A204.1 (cell line): ENCODE measurements around the gene TMEM238.

ENCODE experiments used
- FAIRE-seq: peaks from 2 replicates; lab custom pipeline; 2012; peaks lifted over from hg19 to GRCh38; lab: Jason Lieb, UNC

Gene TMEM238

GRCh38 chr19:55377356-55378131 is 6.5 kb downstream of the TMEM238 start:
- FAIRE-seq: no peak

- FAIRE-seq: no peak
Observed at GRCh38 chr19:55376241-55376933, 7.7 kb downstream of the TMEM238 start, which contains the start of gene TMEM190. TSS of gene TMEM190 (plus strand) at chr19:55376826. CDS start at chr19:55376854, 28 bp downstream.

GRCh38 chr19:55373993-55374757 is 9.9 kb downstream of the TMEM238 start:
- FAIRE-seq: no peak

GRCh38 chr19:55373306-55373992 is 10.6 kb downstream of the TMEM238 start:
- FAIRE-seq: no peak

GRCh38 chr19:55372316-55373081 is 11.6 kb downstream of the TMEM238 start:
- no peak for FAIRE-seq

GRCh38 chr19:55370305-55370988 is 13.6 kb downstream of the TMEM238 start, which contains the start of gene IL11:
TSS of gene IL11 (minus strand) at chr19:55370463. CDS start at chr19:55370310, 153 bp downstream.
- no peak for FAIRE-seq

- FAIRE-seq: no peak
Observed at GRCh38 chr19:55369653-55370304, 14.3 kb downstream of the TMEM238 start.

- FAIRE-seq: no peak
Observed at GRCh38 chr19:55368701-55369563, 15.2 kb downstream of the TMEM238 start.

- no peak for FAIRE-seq
Observed at GRCh38 chr19:55368106-55368505, 16.0 kb downstream of the TMEM238 start.

GRCh38 chr19:55366790-55367189 is 17.3 kb downstream of the TMEM238 start:
- FAIRE-seq: no peak

GRCh38 chr19:55365964-55366363 is 18.1 kb downstream of the TMEM238 start:
- FAIRE-seq: no peak

- FAIRE-seq: no peak
Observed at GRCh38 chr19:55365245-55365644, 18.8 kb downstream of the TMEM238 start.

- FAIRE-seq: no peak
Observed at GRCh38 chr19:55362990-55363716, 20.9 kb downstream of the TMEM238 start, which contains the start of gene GARIN5B. TSS of gene GARIN5B (minus strand) at chr19:55363260. CDS start at chr19:55363066, 194 bp downstream.

- FAIRE-seq: no peak
Observed at GRCh38 chr19:55362174-55362989, 21.7 kb downstream of the TMEM238 start.

- no peak for FAIRE-seq
Observed at GRCh38 chr19:55360902-55361301, 23.2 kb downstream of the TMEM238 start.

- FAIRE-seq: no peak
Observed at GRCh38 chr19:55358943-55359908, 24.9 kb downstream of the TMEM238 start.
